ES-I3 (cell line): ENCODE data around the gene RUSF1.
"Not testable (repeated sequence)": the region's sequence is repeated elsewhere in the genome, so short reads cannot be mapped to it uniquely, and the experiment has no call there.

Source experiments
- H3K36me3 ChIP-seq: 2 replicates; pipeline ENCODE4 v1.6.1; 2013; ENCODE audit warnings: mild to moderate bottlenecking, low read length, control low read depth, moderate library complexity; ENCODE audit not compliant: insufficient read depth
- H3K4me1 ChIP-seq: 2 replicates; pipeline ENCODE4 v1.6.1; 2013; ENCODE audit warnings: mild to moderate bottlenecking, control low read depth, low read length; ENCODE audit not compliant: insufficient read depth
- H3K9ac ChIP-seq: 2 replicates; pipeline ENCODE4 v1.6.1; 2013; ENCODE audit warnings: low read depth, mild to moderate bottlenecking, low read length, moderate library complexity
- H3K9me3 ChIP-seq: 2 replicates; pipeline ENCODE4 v1.6.1; 2013; ENCODE audit warnings: mild to moderate bottlenecking, low read length, moderate library complexity; ENCODE audit not compliant: control insufficient read depth, insufficient read depth

RUSF1 gene

DNA sequence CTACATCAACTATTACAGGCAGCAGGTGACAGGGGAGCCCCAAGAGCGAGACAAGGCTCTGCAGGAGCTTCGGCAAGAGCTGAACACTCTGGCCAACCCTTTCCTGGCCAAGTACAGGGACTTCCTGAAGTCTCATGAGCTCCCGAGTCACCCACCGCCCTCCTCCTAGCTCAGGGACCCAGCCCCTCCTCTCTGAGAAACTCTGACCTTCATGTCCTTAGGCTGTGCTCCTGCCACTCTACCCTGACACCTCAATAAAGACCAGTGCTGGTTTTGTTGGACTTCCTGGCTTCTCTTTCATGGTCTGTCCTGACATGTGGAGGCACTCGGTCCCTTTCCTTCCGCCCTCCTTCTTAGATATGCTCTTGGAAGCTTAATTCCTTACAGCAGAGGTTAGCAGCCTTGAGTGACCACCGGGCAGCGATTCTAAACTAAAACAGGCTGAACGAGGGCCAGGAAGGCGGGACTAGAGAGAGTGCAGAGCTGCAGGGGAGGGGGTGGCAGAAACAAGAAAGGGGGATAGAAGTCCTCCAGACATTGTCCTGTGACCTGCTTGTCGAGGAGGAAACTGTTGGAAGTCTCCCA is 20.4 kb upstream of the RUSF1 start:
- Histone ChIP-seq H3K9me3 (no peaks in the 10 kb centered on the region), H3K9ac (peak overlapping the region; percentile 71), H3K36me3 (no peaks in the 10 kb centered on the region), H3K4me1 (peaks cover 9% of the 10 kb centered on the region)

DNA sequence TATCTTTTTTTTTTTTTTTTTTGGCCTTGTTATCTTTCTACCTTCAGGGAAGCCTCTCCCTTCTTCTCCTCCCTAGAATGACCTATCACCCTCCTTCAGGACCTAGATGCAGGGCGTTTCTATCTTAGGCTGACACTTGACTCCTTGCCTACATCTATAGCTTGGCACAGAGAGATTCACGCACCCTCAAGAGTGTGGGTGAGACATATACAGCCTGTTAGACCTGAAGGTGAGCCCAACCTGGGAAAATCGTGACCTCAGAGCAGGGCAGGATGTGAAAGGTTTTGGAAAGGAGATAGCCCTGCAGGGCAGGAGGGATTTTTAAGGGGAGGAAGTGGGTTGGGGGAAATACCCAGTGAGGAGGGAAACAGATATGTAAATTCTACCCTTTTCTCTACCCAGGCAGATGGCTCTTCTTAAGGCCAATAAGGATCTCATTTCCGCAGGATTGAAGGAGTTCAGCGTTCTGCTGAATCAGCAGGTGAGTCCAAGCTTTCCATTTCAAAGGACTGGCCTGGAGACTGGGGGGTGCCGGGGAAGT is 19.6 kb upstream of the RUSF1 start, which contains the start of gene AHSP:
Gene AHSP, plus strand, starts transcription at position 167 of the 541 bp plus-strand sequence. Its CDS starts 240 bp downstream, at position 407.
- no peaks in the 10 kb centered on the region for H3K9me3 ChIP-seq
- peak within 1 kb of the TSS; percentile 71; the same call in 1 of the 2 replicates for H3K9ac ChIP-seq
- peaks cover 9% of the 10 kb centered on the region for H3K4me1 ChIP-seq
- H3K36me3 ChIP-seq, result no peaks in the 10 kb centered on the region

GRCh38 chr16:31525113-31525512 is 16.9 kb upstream of the RUSF1 start:
- H3K9ac ChIP-seq, result no peak overlapping the region
- no peaks in the 10 kb centered on the region; the same call in 1 of the 2 replicates for H3K36me3 ChIP-seq
- H3K4me1 ChIP-seq, result peaks cover 9% of the 10 kb centered on the region
- H3K9me3 ChIP-seq, result no peaks in the 10 kb centered on the region

DNA sequence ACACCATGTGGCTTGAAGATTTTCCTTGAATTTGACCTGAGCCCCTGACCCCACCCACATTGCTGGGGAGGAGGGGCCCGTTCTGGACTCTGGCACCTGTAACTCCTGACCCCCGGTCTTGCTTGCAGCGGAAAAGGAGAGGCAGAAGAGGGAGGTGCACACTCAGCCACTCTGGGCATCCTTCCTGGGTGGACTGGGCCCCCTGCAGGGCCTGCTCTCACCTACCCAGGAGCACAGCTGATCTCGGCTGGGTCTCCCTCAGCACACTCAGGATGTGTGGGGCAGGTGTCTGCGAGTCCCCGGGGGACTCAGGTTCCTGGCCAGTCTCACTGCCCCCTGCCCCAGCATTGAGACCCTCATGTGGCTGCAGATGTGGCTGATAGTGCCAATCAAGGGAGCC is 15.6 kb upstream of the RUSF1 start:
- H3K9me3 ChIP-seq, H3K36me3 ChIP-seq, H3K9ac ChIP-seq, H3K4me1 ChIP-seq: not testable (repeated sequence)

DNA sequence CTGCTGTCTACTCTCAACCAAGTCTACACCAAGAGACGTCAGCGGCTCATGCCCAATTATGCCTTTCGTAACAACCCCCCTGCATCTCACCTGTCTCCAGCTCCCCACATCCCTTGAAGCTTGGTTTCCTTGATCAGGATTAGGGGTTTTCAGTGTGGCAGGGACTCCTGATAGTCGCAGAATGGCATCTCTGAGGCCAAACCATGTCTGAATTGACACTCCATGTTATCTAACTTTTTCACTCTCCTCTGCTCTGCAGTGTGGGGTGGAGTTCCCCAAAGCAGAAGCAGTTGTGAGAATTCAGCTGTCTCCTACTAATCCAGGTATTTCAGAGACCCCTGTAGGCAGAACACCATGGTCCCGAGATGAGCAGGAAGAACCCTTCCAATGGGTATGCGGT is 13.9 kb upstream of the RUSF1 start:
- H3K4me1 ChIP-seq, result no peaks in the 10 kb centered on the region
- H3K36me3 ChIP-seq, result no peaks in the 10 kb centered on the region; the same call in 1 of the 2 replicates
- no peak overlapping the region; the same call in 1 of the 2 replicates for H3K9ac ChIP-seq
- H3K9me3 ChIP-seq, result no peaks in the 10 kb centered on the region

GRCh38 chr16:31521368-31521767 is 13.2 kb upstream of the RUSF1 start:
- Histone ChIP-seq H3K4me1 (no peaks in the 10 kb centered on the region), H3K9ac (no peak overlapping the region), H3K9me3 (no peaks in the 10 kb centered on the region), H3K36me3 (no peaks in the 10 kb centered on the region; the same call in 1 of the 2 replicates)

DNA sequence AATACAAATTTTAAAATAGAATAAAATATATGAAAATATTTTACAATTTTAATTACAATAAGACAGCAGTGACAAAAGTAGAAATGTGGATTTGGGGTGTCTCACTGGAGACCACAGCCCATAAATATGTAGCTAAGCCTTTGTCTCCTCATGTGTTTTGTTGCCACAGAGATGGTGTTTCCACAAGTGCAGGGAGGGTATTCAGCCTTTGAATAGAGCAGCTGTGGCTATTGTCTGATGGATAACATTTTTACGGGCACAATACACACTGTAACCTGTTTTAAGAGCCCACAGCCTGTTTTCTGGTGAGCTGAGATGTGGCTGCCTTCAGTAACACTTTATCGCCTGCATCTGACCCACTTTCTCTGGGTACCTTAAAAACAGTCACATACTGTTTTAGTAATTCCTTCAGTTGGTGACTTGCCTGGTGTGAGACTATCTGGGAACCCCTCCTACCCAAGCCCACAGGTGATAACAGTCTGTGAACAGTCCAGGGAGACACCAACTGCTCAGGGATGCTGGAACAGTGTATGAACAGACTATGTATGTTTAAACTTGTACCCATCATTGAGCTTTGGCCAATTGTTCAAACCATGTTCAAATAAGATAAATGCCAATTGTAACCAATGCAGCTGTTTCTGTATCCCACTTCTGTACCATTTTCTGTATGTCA is 11.7 kb upstream of the RUSF1 start:
- H3K9ac ChIP-seq, result no peak overlapping the region
- H3K36me3 ChIP-seq, result no peaks in the 10 kb centered on the region; the same call in 1 of the 2 replicates
- H3K9me3 ChIP-seq, result no peaks in the 10 kb centered on the region
- H3K4me1 ChIP-seq, result no peaks in the 10 kb centered on the region

DNA sequence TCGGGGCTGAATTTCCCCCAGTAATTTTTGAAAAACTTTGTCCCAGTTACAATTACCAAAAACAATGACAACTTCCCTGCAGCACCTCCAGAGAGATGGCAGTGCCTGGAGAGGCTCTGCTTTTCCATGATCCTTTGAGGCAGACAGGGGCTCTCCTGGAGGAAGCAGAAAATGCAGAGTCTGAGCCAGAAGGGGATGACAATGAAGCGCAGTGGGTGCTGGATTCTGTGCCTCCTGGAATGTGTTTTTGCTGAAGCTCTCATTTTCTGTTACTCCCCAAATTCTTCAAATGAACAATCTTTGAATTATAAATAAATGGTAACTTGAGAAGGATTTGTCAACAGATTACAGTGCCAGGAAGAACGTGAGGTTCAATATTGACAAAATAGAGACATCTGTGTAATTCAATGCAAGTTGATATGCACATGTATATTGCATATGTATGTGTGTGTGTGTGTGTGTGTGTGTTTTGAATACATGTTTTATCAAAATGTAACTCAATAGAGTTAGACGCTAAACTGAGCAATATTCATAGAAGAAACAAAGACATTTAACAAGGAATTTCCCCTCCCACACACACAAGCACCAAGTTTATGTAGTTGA is 9.7 kb upstream of the RUSF1 start:
- Histone ChIP-seq H3K36me3 (no peaks in the 10 kb centered on the region; the same call in 1 of the 2 replicates), H3K9me3 (no peaks in the 10 kb centered on the region), H3K9ac (no peak overlapping the region), H3K4me1 (no peaks in the 10 kb centered on the region)

DNA sequence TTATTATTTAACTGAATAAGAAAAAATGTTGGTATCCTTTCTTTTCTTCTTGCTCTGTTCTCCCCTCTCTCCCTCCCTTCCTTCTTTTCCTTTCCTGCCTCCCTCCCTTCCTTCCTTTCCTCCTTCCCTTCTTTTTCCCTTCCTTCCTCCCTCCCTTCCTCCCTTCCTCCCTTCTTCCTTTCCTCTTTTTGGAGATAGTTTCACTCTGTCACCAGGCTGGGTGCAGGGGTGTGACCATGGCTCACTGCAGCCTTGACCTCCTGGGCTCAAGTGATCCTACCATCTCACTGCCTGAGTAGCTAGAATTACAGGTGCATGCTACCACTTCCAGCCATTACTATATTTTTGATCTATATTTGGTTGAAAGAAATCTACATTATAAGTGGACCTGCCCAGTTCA is 5.7 kb upstream of the RUSF1 start:
- Histone ChIP-seq H3K9ac (no peak overlapping the region), H3K36me3 (no peaks in the 10 kb centered on the region), H3K4me1 (peaks cover 3% of the 10 kb centered on the region; the same call in 1 of the 2 replicates), H3K9me3 (no peaks in the 10 kb centered on the region)

GRCh38 chr16:31513126-31513525 is 4.9 kb upstream of the RUSF1 start:
- peaks cover 3% of the 10 kb centered on the region; the same call in 1 of the 2 replicates for H3K4me1 ChIP-seq
- no peaks in the 10 kb centered on the region for H3K36me3 ChIP-seq
- H3K9me3 ChIP-seq, result no peaks in the 10 kb centered on the region
- no peak overlapping the region for H3K9ac ChIP-seq

GRCh38 chr16:31508706-31509195 is 560 bp upstream of the RUSF1 start:
- no peaks in the 10 kb centered on the region for H3K9me3 ChIP-seq
- H3K4me1 ChIP-seq, result peaks cover 8% of the 10 kb centered on the region; the same call in 1 of the 2 replicates
- no peaks in the 10 kb centered on the region for H3K36me3 ChIP-seq
- peak overlapping the region; percentile 97 for H3K9ac ChIP-seq

GRCh38 chr16:31507617-31507928 is 618 bp downstream of the RUSF1 start:
- Histone ChIP-seq H3K9me3 (no peaks in the 10 kb centered on the region), H3K4me1 (peaks cover 8% of the 10 kb centered on the region)

GRCh38 chr16:31505483-31505882 is 2.7 kb downstream of the RUSF1 start:
- Histone ChIP-seq H3K36me3 (0 out of 2 replicates have a peak, but pooled peaks cover 2% of the 10 kb centered on the region), H3K4me1 (peaks cover 19% of the 10 kb centered on the region), H3K9ac (no peak overlapping the region), H3K9me3 (no peaks in the 10 kb centered on the region)

More at GRCh38 chr16:31507617-31507928, 618 bp downstream of the RUSF1 start:
- peak overlapping the region; percentile 97 for H3K9ac ChIP-seq
- no peaks in the 10 kb centered on the region for H3K36me3 ChIP-seq

DNA sequence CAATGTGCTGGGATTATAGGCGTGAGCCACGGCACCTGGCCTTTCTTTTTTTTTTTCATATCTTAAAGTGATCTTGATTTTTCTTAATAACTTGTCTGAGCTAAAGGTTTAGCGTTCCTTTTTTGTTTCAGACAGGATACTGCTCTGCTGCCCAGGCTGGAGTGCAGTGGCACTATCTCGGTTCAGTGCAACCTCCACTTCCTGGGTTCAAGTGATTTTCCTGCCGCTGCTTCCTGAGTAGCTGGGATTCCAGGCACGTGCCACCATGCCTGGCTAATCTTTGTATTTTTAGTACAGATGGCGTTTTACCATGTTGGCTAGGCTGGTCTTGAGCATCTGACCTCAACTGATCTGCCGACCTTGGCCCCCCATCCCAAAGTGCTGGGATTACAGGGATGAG is 4.0 kb downstream of the RUSF1 start:
- Histone ChIP-seq H3K36me3 (0 out of 2 replicates have a peak, but pooled peaks cover 6% of the 10 kb centered on the region), H3K9me3 (no peaks in the 10 kb centered on the region), H3K9ac (no peak overlapping the region), H3K4me1 (peaks cover 19% of the 10 kb centered on the region)
